Activated naive CD4-positive, alpha-beta T cell treated with anti-CD3 and anti-CD28 coated beads for 36 hours (primary cell): ENCODE results near the gene DOCK4. TPM values are rescaled to one million over a fixed set of nuclear protein-coding genes. Genes with fewer than 3 reads are reported as not detected.

Source experiments
- CTCF ChIA-PET: fragments of 350-600 bp; sonication (Branson Sonifier 250); formaldehyde crosslinking; loops from one replicate; lab custom pipeline; 2021; ENCODE audit warnings: antibody characterized with exemption; lab: Charles Lee
- DNase-seq: peaks from one replicate; pipeline ENCODE4 v3.0.0-alpha.2; 2020
- H3K27ac Mint-ChIP-seq: one replicate; pipeline ENCODE4 v1.8.0; 2021; ENCODE audit warnings: mild to moderate bottlenecking, mixed read lengths
- H3K27me3 Mint-ChIP-seq: one replicate; pipeline ENCODE4 v1.8.0; 2021; ENCODE audit warnings: low read depth, mixed read lengths
- H3K36me3 Mint-ChIP-seq: one replicate; pipeline ENCODE4 v1.8.0; 2021; ENCODE audit warnings: low read depth, mixed read lengths
- H3K4me1 Mint-ChIP-seq: one replicate; pipeline ENCODE4 v1.8.0; 2021; ENCODE audit warnings: low read depth, mixed read lengths
- H3K4me3 Mint-ChIP-seq: one replicate; pipeline ENCODE4 v1.8.0; 2021; ENCODE audit warnings: mild to moderate bottlenecking, moderate library complexity, mixed read lengths
- H3K9me3 Mint-ChIP-seq: one replicate; pipeline ENCODE4 v1.8.0; 2021; ENCODE audit warnings: mixed read lengths
- intact Hi-C: fragments of 100-400 bp; cut with micrococcal nuclease; formaldehyde crosslinking; loops from one replicate; pipeline ENCODE4 v1.15.1; 2023
- total RNA-seq, 2 experiments: library from RNA; stranded (reverse); gene quantifications; one replicate each; pipeline ENCODE4 v1.2.3, GENCODE V29; 2021

Gene DOCK4
- total RNA-seq, 2 experiments from 2014 or later: 0.43 to 0.62 TPM

GRCh38 chr7:112150823-112151641 is 55.2 kb downstream of the DOCK4 start:
- DNase-seq: no peak
- intact Hi-C loops: no loop called here
- CTCF ChIA-PET: no interaction called here
- Mint-ChIP-seq H3K4me3 (no peak overlapping the region), H3K9me3 (no peaks in the 10 kb centered on the region), H3K4me1 (no peaks in the 10 kb centered on the region), H3K27ac (no peak overlapping the region), H3K27me3 (peaks cover 19% of the 10 kb centered on the region), H3K36me3 (no peaks in the 10 kb centered on the region)

GRCh38 chr7:112149734-112150133 is 56.5 kb downstream of the DOCK4 start:
- Mint-ChIP-seq H3K36me3 (no peaks in the 10 kb centered on the region), H3K4me3 (no peak overlapping the region), H3K4me1 (no peaks in the 10 kb centered on the region), H3K27ac (no peak overlapping the region), H3K9me3 (no peaks in the 10 kb centered on the region), H3K27me3 (peaks cover 19% of the 10 kb centered on the region)
- intact Hi-C loops: no loop called here
- DNase-seq: no peak
- CTCF ChIA-PET: no interaction called here

- no peak for DNase-seq
- H3K36me3 Mint-ChIP-seq: no peaks in the 10 kb centered on the region
- no peaks in the 10 kb centered on the region for H3K4me1 Mint-ChIP-seq
- no peak overlapping the region for H3K27ac Mint-ChIP-seq
- CTCF ChIA-PET: no interaction called here
- peaks cover 15% of the 10 kb centered on the region for H3K27me3 Mint-ChIP-seq
- no peaks in the 10 kb centered on the region for H3K9me3 Mint-ChIP-seq
- H3K4me3 Mint-ChIP-seq: no peak overlapping the region
- intact Hi-C loops: no loop called here
Measured at GRCh38 chr7:112147793-112148361, 58.3 kb downstream of the DOCK4 start.

GRCh38 chr7:112145206-112145605 is 61.0 kb downstream of the DOCK4 start:
- Mint-ChIP-seq H3K9me3 (no peaks in the 10 kb centered on the region), H3K27me3 (peaks cover 8% of the 10 kb centered on the region), H3K4me3 (no peak overlapping the region), H3K27ac (no peak overlapping the region), H3K36me3 (no peaks in the 10 kb centered on the region), H3K4me1 (no peaks in the 10 kb centered on the region)
- intact Hi-C loops: no loop called here
- CTCF ChIA-PET: no interaction called here
- no peak for DNase-seq

GRCh38 chr7:112144284-112145059 is 61.7 kb downstream of the DOCK4 start:
- no peak for DNase-seq
- Mint-ChIP-seq H3K27me3 (peaks cover 5% of the 10 kb centered on the region), H3K27ac (no peak overlapping the region), H3K9me3 (no peaks in the 10 kb centered on the region), H3K36me3 (no peaks in the 10 kb centered on the region), H3K4me1 (no peaks in the 10 kb centered on the region), H3K4me3 (no peak overlapping the region)
- intact Hi-C loops: no loop called here
- CTCF ChIA-PET: no interaction called here

GRCh38 chr7:112143582-112143981 is 62.6 kb downstream of the DOCK4 start:
- Mint-ChIP-seq H3K9me3 (no peaks in the 10 kb centered on the region), H3K4me3 (no peak overlapping the region), H3K27me3 (peaks cover 5% of the 10 kb centered on the region), H3K4me1 (no peaks in the 10 kb centered on the region), H3K36me3 (no peaks in the 10 kb centered on the region), H3K27ac (no peak overlapping the region)
- CTCF ChIA-PET: no interaction called here
- no peak for DNase-seq
- intact Hi-C loops: no loop called here

GRCh38 chr7:112143136-112143535 is 63.1 kb downstream of the DOCK4 start:
- Mint-ChIP-seq H3K27ac (no peak overlapping the region), H3K4me1 (no peaks in the 10 kb centered on the region), H3K36me3 (no peaks in the 10 kb centered on the region), H3K9me3 (no peaks in the 10 kb centered on the region), H3K27me3 (peaks cover 4% of the 10 kb centered on the region), H3K4me3 (no peak overlapping the region)
- CTCF ChIA-PET: no interaction called here
- no peak for DNase-seq
- intact Hi-C loops: no loop called here

- no peak overlapping the region for H3K27ac Mint-ChIP-seq
- no peaks in the 10 kb centered on the region for H3K9me3 Mint-ChIP-seq
- H3K27me3 Mint-ChIP-seq: no peaks in the 10 kb centered on the region
- H3K4me3 Mint-ChIP-seq: no peak overlapping the region
- H3K4me1 Mint-ChIP-seq: no peaks in the 10 kb centered on the region
- intact Hi-C loops: no loop called here
- no peaks in the 10 kb centered on the region for H3K36me3 Mint-ChIP-seq
- DNase-seq: no peak
- CTCF ChIA-PET: interaction anchor here (0.6 kb wide), 1 partner anchor 409 kb away, joined by 7 read pairs; no protein-coding TSS in a partner anchor
Measured at GRCh38 chr7:112140600-112140999, 65.6 kb downstream of the DOCK4 start.

- intact Hi-C loops: no loop called here
- no peak for DNase-seq
- Mint-ChIP-seq H3K4me3 (no peak overlapping the region), H3K9me3 (no peaks in the 10 kb centered on the region), H3K4me1 (no peaks in the 10 kb centered on the region), H3K27ac (no peak overlapping the region), H3K36me3 (no peaks in the 10 kb centered on the region), H3K27me3 (no peaks in the 10 kb centered on the region)
- CTCF ChIA-PET: no interaction called here
Measured at GRCh38 chr7:112138938-112139337, 67.3 kb downstream of the DOCK4 start.

GRCh38 chr7:112138325-112138852 is 67.8 kb downstream of the DOCK4 start:
- intact Hi-C loops: no loop called here
- Mint-ChIP-seq H3K9me3 (no peaks in the 10 kb centered on the region), H3K27ac (no peak overlapping the region), H3K36me3 (no peaks in the 10 kb centered on the region), H3K27me3 (no peaks in the 10 kb centered on the region), H3K4me1 (no peaks in the 10 kb centered on the region), H3K4me3 (no peak overlapping the region)
- CTCF ChIA-PET: no interaction called here
- DNase-seq: no peak

- no peak for DNase-seq
- H3K4me1 Mint-ChIP-seq: no peaks in the 10 kb centered on the region
- H3K9me3 Mint-ChIP-seq: no peaks in the 10 kb centered on the region
- no peaks in the 10 kb centered on the region for H3K27me3 Mint-ChIP-seq
- CTCF ChIA-PET: no interaction called here
- intact Hi-C loops: no loop called here
- H3K4me3 Mint-ChIP-seq: no peak overlapping the region
- H3K27ac Mint-ChIP-seq: no peak overlapping the region
- no peaks in the 10 kb centered on the region for H3K36me3 Mint-ChIP-seq
Measured at GRCh38 chr7:112137141-112138101, 68.8 kb downstream of the DOCK4 start.
